Esophagus mucosa (tissue), 1 donor: ENCODE results near the gene PARP1. TPM values are rescaled to one million over a fixed set of nuclear protein-coding genes. Genes with fewer than 3 reads are reported as not detected.
"Not testable (repeated sequence)": the region's sequence is repeated elsewhere in the genome, so short reads cannot be mapped to it uniquely, and the experiment has no call there.

ENCODE experiments used
- ATAC-seq: fragments of 200-7000 bp; cut with Tn5 transposase; one replicate; pipeline ENCODE4 v1.9.1; 2020
- total RNA-seq: library from RNA; stranded (reverse); gene quantifications from one replicate; pipeline ENCODE4 v1.2.4, GENCODE V29; 2023
- donor health status: DM: yes; HTN: yes; CAD: no.

The PARP1 gene
- total RNA-seq, 1 donor from 2014 or later, result 55.2 TPM

DNA sequence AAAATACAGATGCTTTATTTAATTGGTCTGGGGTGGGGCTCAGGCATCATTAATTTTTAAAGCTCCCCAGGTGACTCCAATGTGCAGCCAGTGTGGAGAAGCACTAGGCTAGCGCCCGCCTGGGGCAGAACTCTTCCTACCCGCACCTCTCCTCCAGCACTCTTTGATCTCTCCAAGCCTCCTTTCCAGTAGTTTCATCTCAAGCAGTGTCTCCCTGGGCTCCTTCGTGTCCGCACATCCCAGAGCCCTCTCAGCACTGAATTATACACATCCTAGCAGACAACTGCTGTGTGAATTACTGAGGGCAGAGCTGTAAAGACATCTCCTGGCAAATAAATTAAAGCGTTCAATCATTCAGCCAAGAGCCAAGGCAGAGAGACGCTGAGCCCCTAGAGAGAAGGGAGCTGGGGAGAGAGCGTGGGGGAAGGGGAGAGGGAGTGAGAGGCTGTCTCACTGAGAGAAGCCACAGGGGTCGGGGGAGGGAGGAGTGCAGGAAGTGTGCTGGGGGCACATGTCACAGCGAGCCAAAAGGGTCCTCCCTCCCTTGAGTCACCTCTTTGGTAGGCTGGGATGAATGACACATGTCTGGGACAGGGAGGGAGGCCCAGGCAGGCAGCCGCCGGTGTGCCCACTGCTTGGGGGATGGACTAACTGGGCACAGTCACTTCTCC is 21.0 kb upstream of the PARP1 start:
- no peak for ATAC-seq

DNA sequence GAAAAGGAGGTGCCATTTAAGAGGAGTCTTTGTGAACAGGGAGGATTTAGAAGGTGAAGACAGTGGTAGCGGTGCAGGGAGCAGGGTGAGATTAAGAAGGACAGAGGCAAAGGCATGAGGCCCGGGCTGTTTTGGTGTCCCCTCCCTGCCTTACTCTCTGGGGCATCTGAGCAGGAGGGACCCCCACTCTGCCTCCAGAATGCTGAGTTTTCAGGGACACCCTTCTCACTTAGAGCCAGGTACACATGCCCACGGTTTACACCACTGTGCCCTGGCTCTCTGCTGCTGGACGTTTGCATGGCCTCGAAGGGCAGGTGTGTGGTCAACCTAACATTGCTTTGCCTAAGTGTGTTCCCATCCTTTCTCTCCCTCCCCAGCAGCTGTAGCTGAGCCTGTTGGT is 20.5 kb upstream of the PARP1 start:
- ATAC-seq, result no peak

DNA sequence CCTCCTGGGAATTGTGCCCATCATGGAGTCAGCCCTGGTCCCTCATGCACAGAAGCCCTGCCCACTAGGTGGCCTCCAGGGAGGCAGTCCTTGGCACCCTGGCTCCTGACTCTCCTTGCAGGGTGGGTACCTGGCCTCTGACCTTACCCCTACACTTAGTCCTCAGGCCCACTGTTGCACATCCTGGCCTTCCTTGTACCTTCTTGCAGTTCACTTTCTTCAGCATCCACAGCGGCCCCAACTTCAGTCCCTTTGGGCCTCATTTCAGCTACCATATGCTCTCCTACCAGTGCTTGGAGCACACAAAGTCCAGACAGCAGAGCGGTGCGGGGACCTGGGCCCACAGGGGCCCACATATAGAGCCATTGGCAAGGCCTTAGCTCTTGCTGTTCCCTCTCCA is 19.2 kb upstream of the PARP1 start:
- ATAC-seq, result no peak

DNA sequence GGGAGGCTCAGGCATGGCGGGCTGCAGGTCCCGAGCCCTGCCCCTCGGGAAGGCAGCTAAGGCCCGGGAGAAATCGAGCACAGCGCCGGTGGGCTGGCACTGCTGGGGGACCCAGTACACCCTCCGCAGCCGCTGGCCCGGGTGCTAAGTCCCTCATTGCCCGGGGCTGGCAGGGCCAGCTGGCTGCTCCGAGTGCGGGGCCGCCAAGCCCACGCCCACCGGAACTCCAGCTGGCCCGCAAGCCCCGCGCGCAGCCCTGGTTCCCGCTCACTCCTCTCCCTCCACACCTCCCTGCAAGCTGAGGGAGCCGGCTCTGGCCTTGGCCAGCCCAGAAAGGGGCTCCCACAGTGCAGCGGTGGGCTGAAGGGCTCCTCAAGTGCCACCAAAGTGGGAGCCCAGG is 18.5 kb upstream of the PARP1 start:
- not testable (repeated sequence) for ATAC-seq

DNA sequence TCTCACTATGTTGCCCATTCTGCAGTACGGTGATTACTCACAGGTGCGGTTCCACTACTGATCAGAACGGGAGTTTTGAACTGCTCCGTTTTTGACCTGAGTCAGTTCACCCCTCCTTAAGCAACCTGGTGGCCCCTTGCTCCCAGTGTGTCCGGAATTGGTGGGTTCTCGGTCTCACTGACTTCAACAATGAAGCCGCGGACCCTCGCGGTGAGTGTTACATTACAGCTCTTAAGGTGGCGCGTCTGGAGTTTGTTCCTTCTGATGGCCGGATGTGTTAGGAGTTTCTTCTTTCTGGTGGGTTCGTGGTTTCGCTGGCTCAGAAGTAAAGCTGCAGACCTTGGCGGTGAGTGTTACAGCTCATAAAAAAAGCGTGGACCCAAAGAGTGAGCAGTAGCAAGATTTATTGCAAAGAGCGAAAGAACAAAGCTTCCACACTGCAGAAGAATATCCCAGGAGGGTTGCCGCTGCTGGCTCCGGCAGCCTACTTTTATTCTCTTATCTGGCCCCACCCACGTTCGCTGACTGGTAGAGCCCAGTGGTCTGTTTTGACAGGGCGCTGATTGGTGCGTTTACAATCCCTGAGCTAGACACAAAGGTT is 17.6 kb upstream of the PARP1 start:
- ATAC-seq, result no peak

DNA sequence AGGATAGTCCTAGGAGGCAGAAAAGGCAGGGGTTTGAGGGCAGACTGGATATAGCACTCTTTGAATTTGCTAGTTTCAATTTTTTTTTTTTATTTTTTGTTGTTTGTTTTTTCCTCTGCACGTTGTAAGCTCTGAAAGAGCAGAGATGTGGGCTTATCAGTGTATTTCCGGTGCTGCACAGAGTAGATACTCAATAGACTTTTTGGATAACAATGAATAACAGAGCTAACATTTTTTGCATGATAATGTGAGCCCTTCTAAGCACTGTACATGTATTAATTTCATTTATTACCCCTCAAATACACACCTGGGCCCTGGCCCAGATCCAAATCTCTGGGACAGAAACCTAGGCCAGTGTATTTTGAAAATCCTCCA is 17.1 kb upstream of the PARP1 start:
- no peak for ATAC-seq

DNA sequence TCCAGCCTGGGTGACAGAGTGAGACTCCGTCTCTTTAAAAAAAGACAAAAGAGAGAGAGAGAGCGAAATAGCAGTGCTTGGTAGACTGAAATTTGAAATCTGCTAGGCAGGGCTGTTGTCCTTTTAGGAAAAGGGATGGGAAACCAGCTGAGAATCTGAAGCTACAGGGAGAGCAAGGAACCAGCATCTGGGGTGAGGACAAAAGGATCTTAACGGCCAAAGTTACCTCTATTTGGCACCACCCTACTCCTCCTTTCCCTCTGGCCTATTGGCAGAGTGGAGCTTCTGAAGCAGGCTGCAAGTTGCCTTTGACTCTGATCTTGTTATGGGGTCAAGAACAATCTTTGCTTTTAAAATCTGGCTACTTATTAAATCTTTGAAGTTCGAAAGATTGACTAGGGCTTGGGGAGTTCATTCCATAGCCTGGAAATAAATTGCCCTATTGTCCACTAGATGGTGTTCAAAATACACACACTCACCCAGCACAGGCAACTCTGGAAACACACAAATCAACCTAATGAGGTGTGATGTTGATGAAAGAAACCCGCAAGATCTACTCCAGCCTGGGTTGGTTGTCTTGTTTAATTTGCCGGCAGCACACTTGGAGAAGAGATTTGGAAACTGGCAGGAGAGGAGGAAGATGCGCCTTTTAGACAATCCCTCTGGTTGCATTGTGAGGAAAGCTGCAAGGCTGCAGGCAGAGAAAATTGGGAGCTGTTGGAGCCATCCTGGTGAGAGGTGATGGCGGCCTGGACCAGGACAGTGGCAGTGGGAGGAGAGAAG is 16.5 kb upstream of the PARP1 start:
- ATAC-seq, result peak; percentile 42

DNA sequence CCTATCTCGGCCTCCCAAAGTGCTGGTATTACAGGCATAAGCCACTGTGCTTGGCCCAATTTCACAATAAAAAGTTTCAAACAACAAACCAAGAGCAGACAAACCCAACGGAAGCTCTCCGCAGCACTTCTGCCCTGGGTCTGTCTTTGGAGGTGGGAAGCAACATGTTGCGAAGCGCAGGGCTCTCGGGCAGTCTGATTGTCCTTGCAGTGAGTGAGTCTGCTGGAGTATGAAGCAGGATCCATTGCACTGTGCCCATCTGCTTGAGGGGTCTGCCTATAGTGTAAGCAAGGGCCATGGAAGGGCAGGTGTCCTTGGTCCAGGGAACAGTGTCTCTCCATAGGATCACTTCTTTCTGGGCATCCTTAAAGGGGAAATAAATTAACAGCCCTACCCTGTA is 14.6 kb upstream of the PARP1 start:
- no peak for ATAC-seq

DNA sequence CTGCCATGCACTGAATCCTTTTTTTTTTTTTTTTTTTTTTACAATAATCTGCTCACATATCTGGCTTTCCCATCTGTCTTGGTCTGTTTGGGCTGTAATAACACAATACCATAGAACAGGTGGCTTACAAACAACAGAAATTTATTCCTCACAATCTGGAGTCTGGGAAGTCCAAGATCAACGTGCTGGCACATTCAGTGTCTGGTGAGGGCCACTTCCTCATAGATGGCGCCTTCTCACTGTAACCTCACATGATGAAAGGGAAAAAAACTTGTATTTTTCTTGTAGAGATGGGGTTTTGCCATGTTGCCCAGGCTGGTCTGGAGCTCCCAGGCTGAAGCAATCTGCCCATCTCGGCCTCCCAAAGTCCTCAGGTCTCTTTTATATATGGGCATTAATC is 13.0 kb upstream of the PARP1 start:
- ATAC-seq, result no peak

DNA sequence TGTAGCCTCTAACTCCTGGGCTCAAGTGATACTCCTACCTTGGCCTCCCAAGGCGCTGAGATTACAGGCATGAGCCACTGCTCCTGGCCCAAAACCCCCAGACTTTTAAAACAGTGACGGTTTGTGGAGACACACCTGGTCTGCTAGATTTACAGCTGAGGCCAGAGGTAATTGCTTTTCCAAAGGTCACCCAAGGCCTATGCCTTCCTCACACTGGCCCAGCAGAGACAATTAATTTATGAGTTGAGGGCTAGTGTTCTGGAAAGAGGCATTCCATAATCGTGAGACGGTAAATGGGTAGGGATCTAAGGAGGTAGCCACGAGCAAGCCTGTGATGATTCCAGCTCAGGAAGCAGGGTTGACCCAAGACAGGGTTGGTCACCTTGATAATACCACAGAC is 12.4 kb upstream of the PARP1 start:
- ATAC-seq, result no peak

DNA sequence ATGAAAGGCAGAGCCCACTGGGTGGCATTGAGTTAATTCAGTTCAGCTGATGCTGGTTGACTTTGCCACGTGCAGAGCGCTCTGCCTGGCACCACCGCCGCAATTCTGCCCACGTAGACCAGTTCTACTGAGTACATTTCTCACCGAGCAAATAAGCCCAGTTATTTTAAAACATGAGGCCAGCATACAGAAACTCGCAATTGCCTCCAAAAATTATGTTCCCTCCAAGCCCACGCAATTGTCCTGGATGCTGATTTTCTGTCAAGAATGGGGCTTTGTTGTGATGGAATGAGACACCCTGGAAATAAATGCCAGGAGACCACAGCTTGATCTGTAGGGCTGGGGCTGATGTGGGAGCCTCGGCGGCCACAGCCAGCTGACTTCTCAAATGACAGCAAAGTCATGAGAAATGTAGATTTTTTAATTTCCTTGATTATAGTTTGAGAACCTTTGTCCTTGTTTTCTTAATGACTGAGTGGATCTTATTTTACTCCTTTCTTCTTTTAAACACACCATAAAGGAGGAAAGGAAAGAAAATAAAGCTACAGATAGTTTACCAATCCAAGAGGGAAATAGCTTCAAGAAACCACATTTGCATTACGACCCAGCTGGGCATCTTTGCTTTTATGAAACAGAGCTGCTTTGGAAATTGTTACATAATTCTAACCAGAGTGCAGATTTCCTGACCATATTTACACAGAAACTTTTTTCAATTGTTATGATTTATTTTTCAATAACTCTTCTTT is 11.6 kb upstream of the PARP1 start:
- ATAC-seq, result no peak

DNA sequence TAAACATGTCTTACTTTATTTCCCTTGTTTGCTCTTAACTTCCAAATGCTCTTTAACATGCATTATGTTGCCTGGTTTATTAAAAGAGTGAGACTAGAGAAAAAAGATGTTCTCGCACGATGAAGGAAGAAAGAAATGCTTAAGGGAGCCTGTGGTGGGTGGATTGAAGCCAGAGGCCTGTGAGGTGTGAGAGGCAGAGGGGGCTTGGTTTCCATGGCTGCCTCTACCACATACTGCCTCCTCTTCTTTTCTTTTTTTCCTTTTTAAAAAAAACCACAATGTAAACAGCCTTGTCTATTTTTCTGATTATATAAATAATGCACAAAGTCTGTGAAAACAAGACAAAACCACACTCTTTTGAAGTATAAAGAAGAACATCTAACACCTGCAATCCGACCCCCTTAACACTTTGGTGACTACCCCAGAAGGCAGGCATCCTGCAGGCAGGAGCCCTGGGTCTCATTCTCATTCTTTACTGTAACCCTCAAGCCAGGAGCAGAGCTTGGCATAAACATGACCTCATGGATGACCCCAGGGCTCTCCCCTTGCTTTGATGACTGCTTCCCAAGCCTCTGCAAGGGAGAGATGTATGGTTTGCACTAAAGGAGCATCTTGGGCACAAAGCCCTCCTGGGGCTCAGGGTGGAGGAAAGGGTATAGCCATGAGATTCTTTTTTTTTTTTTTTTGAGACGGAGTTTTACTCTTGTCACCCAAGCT is 10.1 kb upstream of the PARP1 start:
- no peak for ATAC-seq

DNA sequence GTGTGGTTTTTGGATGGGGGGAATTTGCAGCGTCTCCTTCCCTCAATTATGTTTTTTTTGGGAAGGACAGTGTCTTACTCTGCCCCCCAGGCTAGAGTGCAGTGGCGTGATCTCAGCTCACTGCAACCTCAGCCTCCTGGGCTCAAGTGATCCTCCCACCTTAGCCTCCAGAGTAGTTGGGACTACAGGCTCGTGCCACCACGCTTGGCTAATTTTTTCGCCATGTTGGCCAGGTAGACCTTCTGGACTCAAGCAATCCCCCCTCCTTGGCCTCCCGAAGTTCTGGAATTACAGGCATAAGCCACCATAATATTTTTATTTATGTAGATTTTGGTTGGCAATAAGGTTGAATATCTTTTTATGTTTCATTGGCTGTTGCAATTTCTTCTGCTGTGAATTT is 9.5 kb upstream of the PARP1 start:
- ATAC-seq, result no peak

DNA sequence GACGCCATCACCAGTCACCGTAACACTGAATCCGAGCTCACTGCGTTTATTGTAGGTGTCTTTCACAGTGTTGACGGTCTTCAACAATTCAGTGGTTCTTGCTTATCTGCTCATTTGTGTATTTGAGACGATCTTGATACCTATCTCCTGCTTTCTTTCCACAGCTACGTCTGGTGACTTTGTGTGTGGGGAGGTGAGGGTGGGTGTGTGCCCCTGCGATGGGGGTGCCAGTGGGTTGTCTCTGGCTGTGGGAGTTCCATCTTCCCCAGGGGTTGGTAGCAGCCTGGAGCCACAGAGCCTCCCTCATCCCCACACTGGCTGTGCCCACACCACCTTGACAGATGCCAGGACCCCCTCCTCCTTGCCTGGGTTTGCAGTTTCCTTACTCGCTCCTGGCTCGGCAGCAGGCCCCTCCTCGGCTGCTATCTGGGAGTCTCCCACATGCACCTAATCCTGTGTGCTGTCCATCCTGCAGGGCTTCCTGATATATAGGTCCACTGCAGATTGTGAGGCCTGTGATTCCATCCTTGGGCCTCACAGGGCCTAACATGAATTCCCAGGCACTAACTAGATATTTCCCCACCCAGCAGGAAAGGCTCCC is 6.3 kb upstream of the PARP1 start:
- ATAC-seq, result no peak

DNA sequence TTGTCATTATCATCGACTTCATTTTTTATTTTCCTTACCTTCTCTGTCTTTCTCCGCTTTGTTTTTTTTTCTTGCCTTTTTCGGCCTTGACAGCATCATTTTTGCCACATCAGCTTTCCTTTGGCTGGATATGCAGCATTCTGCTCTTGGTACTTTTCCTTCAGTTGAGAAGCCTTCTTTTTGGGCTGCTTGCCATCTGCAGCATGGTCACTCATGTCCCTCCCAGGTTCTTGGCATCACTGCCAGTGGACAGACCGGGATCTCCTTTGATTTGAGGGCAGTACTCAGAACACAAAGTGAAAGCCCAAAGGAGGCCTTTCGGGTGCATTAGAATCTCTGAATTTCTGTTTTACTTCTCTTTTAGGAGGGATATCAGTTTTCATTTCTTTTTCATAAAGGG is 3.7 kb upstream of the PARP1 start:
- ATAC-seq, result no peak

DNA sequence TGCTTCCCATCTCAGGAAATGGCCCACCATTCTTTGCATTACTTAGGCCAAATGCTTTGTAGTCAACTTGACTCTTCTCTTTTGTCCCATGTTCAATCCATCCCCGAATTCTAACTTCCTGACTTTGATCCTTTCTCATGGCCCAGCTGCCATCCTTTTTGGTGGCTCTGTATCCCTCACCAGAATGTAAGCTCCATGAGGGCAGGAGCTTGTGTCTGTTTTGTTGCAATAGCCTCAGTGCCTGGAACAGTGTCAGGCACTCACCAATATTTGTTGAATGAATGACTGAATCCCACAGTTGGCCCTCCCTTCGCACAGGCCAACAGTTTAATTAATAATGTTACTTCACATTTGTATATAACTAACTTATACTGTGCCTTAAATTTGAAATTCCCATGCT is 3.1 kb upstream of the PARP1 start:
- ATAC-seq, result no peak

DNA sequence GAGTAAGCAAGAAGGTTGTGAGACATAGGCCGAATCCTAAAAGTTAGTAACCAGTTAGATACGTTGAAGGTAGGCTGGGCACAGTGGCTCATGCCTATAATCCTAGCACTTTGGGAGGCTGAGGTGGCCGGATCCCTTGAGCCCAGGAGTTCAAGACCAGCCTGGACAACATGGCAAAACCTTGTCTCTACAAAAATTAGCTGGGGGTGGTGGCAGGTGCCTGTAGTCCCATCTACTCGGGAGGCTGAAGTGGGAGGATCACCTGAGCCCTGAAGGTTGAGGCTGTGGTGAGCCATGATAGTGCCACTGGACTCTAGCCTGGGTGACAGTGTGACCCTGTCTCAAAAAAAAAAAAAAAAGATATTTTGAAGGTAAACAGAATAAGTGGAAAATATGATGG is 1.5 kb upstream of the PARP1 start:
- no peak for ATAC-seq

DNA sequence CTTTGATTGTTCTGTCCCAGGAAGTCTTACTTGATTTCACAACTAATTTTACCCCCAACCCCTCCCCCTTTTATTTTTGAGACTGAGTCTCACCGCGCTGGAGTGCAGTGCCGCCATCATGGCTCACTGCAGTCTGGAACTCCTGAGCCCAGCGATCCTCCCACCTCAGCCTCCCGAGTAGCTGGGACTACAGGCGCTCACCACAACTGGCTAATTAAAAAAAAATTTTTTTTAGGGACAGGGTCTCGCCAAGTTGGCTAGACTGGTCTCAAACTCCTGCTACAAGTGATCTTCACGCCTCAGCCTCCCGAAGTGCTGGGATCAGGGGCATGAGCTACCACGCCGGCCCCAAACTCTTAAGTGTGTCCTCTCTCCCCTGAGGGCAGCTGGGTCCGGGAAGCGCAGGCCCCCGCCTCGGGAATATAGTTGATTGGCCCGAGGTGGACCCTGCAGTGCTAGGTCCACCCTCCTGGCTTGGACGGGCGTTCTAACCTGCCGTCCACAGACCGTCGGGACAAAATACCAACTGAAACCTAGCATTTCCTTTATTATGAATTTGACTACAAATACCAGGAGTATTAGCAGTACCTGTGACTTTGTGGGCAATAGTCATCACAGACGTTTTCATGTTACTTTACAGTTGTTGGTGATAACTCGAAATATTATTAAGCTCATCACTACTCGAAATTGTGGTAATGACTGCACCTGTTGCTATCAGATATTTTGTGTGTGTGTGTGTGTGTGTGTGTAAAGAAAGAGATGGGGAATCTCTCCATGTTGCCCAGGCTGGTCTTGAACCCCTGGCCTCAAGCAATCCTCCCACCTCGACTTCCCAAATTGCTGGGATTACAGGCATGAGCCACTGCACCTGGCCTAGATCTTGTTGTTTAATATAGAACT is 642 bp upstream of the PARP1 start:
- peak; percentile 4 for ATAC-seq

DNA sequence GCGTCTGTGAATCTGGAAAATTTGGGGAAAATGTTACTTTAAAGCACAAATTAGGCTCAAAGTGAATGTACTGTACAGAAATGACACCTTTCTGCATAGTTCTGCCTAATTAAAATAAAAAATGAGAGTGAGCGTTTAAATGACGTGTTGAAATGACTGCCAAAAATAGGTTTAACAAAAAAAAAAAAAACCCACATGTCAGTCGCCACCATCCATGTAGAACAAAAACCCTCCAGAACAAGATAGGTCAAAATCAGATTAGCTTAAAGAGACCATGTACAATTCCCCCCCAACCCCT is 745 bp downstream of the PARP1 start:
- no peak for ATAC-seq

DNA sequence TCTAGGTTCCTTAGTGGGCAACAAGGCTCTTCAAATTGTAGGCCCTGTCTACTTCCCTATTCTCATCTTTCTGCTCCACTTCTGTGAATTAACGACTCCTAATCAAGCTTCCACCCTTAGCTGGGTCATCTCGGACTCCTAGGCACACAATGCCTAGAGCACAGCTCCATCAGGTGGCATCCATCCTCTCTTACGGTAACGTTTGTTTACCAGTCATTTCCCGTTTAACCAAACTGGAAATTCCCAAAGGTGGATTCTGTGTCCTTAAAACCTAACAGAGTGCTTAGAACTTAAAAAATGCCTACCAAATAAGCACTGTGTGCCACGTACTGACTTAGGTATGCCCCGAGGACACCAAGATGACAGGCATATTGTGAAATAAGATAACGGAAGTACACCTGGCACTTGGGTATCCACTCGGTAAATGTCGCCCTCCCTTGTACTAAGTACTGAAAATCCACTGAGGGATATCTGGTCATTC is 1.5 kb downstream of the PARP1 start:
- ATAC-seq, result peak; percentile 12

DNA sequence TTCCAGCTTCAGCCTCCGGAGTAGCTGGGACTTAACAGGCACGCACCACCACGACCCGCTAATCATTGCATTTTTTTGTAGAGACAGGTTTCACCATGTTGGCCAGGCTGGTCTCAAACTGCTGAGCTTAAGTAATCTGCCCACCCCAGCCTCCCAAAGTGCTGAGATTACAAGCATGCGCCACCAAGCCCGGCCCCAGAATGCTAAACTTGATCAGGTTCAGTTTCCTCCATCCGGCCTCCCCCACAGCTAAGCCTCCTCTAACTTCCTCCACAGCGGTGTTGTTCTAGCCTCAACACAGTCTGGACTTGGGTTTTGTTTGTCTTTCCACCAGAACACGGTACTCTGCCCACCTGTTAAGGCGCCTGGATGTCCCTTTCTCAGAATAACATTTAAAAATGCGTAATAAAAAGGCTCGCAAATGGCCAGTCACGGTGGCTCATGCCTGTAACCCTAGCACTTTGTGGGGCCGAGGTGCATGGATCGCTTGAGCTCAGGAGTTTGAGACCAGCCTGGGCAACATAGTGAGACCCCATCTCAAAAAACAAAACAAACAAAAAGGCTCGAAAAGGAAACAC is 2.4 kb downstream of the PARP1 start:
- ATAC-seq, result no peak
